ENCODE data around the gene ROR1. TPM values are rescaled to one million over a fixed set of nuclear protein-coding genes. Genes with fewer than 3 reads are reported as not detected.

ROR1 gene
- total and polyA plus RNA-seq, 10 of the 15 experiments (the other 5 are each of a cell fraction or from before 2014, with no cell fraction given), result 0.02 to 0.08 (median 0.05) TPM; not detected in 6

DNA sequence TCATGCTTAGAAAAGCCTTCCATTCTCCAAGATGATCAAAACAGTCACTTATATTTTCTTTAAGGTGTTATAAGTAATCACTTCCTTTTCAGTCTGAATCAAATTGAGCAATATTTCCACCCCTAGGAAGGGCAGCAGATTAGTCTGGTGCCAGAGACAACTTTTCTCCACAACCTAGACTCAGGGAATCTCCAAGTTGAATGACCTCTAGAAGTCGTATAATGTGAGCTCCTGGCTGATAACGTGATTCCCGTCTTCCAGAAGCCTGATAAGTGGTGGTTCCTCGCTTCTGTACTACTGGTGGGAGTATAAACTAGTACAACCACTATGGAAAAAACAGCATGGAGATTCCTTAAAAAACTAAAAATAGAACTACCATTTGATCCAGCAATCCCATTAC lies 251.2 kb downstream of the ROR1 start (continued):
- TF ChIP-seq PRDM15 (CRISPR knock-in tag; IDR thresholded peaks at IDR 0.05) (no peak), RUNX3 (IDR thresholded peaks at IDR 0.05; ENCODE audit: low read length) (no peak), SP1 (IDR thresholded peaks at IDR 0.05; ENCODE audit: low read depth, low read length) (no peak), MYC (IDR thresholded peaks at IDR 0.05; ENCODE audit: insufficient read depth, insufficient read length, insufficient replicate concordance, low read length, severe bottlenecking) (no peak), DPF2 (IDR thresholded peaks at IDR 0.05) (no peak), MEF2B (IDR thresholded peaks at IDR 0.05; ENCODE audit: partially characterized antibody, poor library complexity, severe bottlenecking) (no peak), POLR2AphosphoS5 (IDR thresholded peaks at IDR 0.05; ENCODE audit: low read length) (no peak), NFYB (IDR thresholded peaks at IDR 0.05; ENCODE audit: insufficient read depth, low read depth, low read length) (no peak), ESRRA (IDR thresholded peaks at IDR 0.05; ENCODE audit: low read length) (no peak), SREBF2 (IDR thresholded peaks at IDR 0.05; ENCODE audit: low read length) (no peak)
- TF ChIP-seq, protein P1, sequence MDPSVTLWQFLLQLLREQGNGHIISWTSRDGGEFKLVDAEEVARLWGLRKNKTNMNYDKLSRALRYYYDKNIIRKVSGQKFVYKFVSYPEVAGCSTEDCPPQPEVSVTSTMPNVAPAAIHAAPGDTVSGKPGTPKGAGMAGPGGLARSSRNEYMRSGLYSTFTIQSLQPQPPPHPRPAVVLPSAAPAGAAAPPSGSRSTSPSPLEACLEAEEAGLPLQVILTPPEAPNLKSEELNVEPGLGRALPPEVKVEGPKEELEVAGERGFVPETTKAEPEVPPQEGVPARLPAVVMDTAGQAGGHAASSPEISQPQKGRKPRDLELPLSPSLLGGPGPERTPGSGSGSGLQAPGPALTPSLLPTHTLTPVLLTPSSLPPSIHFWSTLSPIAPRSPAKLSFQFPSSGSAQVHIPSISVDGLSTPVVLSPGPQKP (IDR thresholded peaks at IDR 0.05; ENCODE audit: low read depth, low read length), result no peak
- TF ChIP-seq, protein P2, sequence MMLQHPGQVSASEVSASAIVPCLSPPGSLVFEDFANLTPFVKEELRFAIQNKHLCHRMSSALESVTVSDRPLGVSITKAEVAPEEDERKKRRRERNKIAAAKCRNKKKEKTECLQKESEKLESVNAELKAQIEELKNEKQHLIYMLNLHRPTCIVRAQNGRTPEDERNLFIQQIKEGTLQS (IDR thresholded peaks at IDR 0.05; ENCODE audit: borderline replicate concordance, extremely low read depth, low read depth, low read length), result no peak
